IMR-90 (cell line): Measurements from ENCODE around the gene CLTCL1. TPM values are rescaled to one million over a fixed set of nuclear protein-coding genes. Genes with fewer than 3 reads are reported as not detected.

ENCODE experiments used
- ATAC-seq: fragments of 200-7000 bp; cut with Tn5 transposase; 2 replicates; pipeline ENCODE4 v1.9.1; 2020; ENCODE audit warnings: low read depth, mild to moderate bottlenecking, moderate library complexity
- BruUV-seq: library from RNA; stranded (reverse); fragments of 400-500 nt; replicated peaks from 2 replicates; lab custom pipeline; 2021; lab: Mats Ljungman, UMichigan
- CTCF ChIA-PET: fragments of 300-600 bp; formaldehyde crosslinking; extraction: SDS; loops from one replicate; lab custom pipeline; 2021; ENCODE audit warnings: antibody characterized with exemption; lab: Yijun Ruan, JAX
- POLR2A ChIA-PET: fragments of 300-600 bp; sonication (Branson Sonifier 250); formaldehyde crosslinking; loops from one replicate; lab custom pipeline; 2022; ENCODE audit warnings: antibody characterized with exemption; ENCODE audit not compliant: unreplicated experiment; lab: Charles Lee
- DNase-seq: peaks from one replicate; pipeline ENCODE4 v3.0.0; 2013
- H2AFZ ChIP-seq: replicated peaks from 2 replicates; pipeline ENCODE3; 2013; ENCODE audit warnings: low read length, mild to moderate bottlenecking; ENCODE audit not compliant: poor library complexity
- H2AK5ac ChIP-seq: 2 replicates; pipeline ENCODE4 v1.6.1; 2013; ENCODE audit warnings: low read depth, low read length, inconsistent platforms
- H2AK9ac ChIP-seq: replicated peaks from 2 replicates; pipeline ENCODE3; 2013; ENCODE audit warnings: mild to moderate bottlenecking, low read depth, low read length, moderate library complexity; ENCODE audit not compliant: poor library complexity
- H2BK120ac ChIP-seq: 2 replicates; pipeline ENCODE4 v1.6.1; 2013; ENCODE audit warnings: low read depth, low read length, inconsistent platforms
- H2BK15ac ChIP-seq: 3 replicates; pipeline ENCODE4 v1.6.1; 2013; ENCODE audit warnings: low read depth, low read length, inconsistent platforms
- H2BK20ac ChIP-seq: 2 replicates; pipeline ENCODE4 v1.6.1; 2013; ENCODE audit warnings: low read depth, mild to moderate bottlenecking, inconsistent platforms, low read length, moderate library complexity
- H2BK5ac ChIP-seq: 2 replicates; pipeline ENCODE4 v1.6.1; 2013; ENCODE audit warnings: mild to moderate bottlenecking, low read depth, low read length, inconsistent platforms; ENCODE audit not compliant: poor library complexity, severe bottlenecking
- H3K14ac ChIP-seq: replicated peaks from 2 replicates; pipeline ENCODE4 v1.6.1; 2013; ENCODE audit warnings: low read depth, low read length, inconsistent platforms
- H3K18ac ChIP-seq: 2 replicates; pipeline ENCODE4 v1.6.1; 2013; ENCODE audit warnings: low read depth, low read length, control low read depth
- H3K23ac ChIP-seq: 2 replicates; pipeline ENCODE4 v1.6.1; 2013; ENCODE audit warnings: low read depth, low read length, inconsistent platforms
- H3K27ac ChIP-seq: 2 replicates; pipeline ENCODE4 v1.5.1; 2013; ENCODE audit warnings: mild to moderate bottlenecking, control low read depth, low read length; ENCODE audit not compliant: insufficient read depth
- H3K27me3 ChIP-seq: 2 replicates; pipeline ENCODE4 v1.6.1; 2013; ENCODE audit warnings: low read length; ENCODE audit not compliant: control insufficient read depth, insufficient read depth
- H3K36me3 ChIP-seq: 2 replicates; pipeline ENCODE4 v1.6.1; 2013; ENCODE audit warnings: low read length, mixed read lengths; ENCODE audit not compliant: control insufficient read depth, insufficient read depth
- H3K4ac ChIP-seq: 2 replicates; pipeline ENCODE4 v1.6.1; 2013; ENCODE audit warnings: low read depth, low read length, inconsistent platforms
- H3K4me1 ChIP-seq: 2 replicates; pipeline ENCODE4 v1.6.1; 2013; ENCODE audit warnings: low read length, mixed read lengths; ENCODE audit not compliant: control insufficient read depth, insufficient read depth
- H3K4me2 ChIP-seq: 2 replicates; pipeline ENCODE4 v1.6.1; 2013; ENCODE audit warnings: low read depth, mild to moderate bottlenecking, control low read depth, low read length, moderate library complexity
- H3K4me3 ChIP-seq: 2 replicates; pipeline ENCODE4 v1.5.1; 2013; ENCODE audit warnings: low read depth, mild to moderate bottlenecking, control low read depth, low read length, moderate library complexity; ENCODE audit not compliant: insufficient read depth
- H3K56ac ChIP-seq: 2 replicates; pipeline ENCODE4 v1.6.1; 2013; ENCODE audit warnings: low read length, inconsistent platforms; ENCODE audit not compliant: insufficient read depth; ENCODE audit errors: extremely low read depth
- H3K79me1 ChIP-seq, 2 experiments: 2 replicates each; pipeline ENCODE4 v1.6.1; 2013; ENCODE audit warnings: low read length in 2 of 2, inconsistent platforms in 1 of 2, low read depth in 1 of 2
- H3K9ac ChIP-seq: 2 replicates; pipeline ENCODE4 v1.6.1; 2013; ENCODE audit warnings: low read depth, low read length, control low read depth
- H3K9me1 ChIP-seq: 2 replicates; pipeline ENCODE4 v1.6.1; 2013; ENCODE audit warnings: low read length, inconsistent platforms; ENCODE audit not compliant: insufficient read depth
- H3K9me3 ChIP-seq: 2 replicates; pipeline ENCODE4 v1.6.1; 2013; ENCODE audit warnings: low read length; ENCODE audit not compliant: control insufficient read depth, insufficient read depth
- H4K20me1 ChIP-seq: 2 replicates; pipeline ENCODE4 v1.6.1; 2013; ENCODE audit warnings: low read length, inconsistent platforms; ENCODE audit not compliant: insufficient read depth
- H4K5ac ChIP-seq: 2 replicates; pipeline ENCODE4 v1.6.1; 2013; ENCODE audit warnings: mild to moderate bottlenecking, low read depth, low read length, control low read depth
- H4K8ac ChIP-seq, 2 experiments: 2 replicates each; pipeline ENCODE4 v1.6.1; 2013; ENCODE audit warnings: low read depth in 2 of 2, low read length in 2 of 2, control low read depth in 1 of 2, inconsistent platforms in 1 of 2
- H4K91ac ChIP-seq: 2 replicates; pipeline ENCODE4 v1.6.1; 2013; ENCODE audit warnings: low read depth, low read length, inconsistent platforms; ENCODE audit not compliant: insufficient read depth
- CEBPB ChIP-seq: IDR thresholded peaks from 2 replicates; pipeline ENCODE4 v1.6.1; 2012; ENCODE audit warnings: low read depth, low read length, improper control_type of control experiment
- CHD1 ChIP-seq: IDR thresholded peaks from 2 replicates; pipeline ENCODE4 v1.6.1; 2012; ENCODE audit warnings: low read depth, low read length, improper control_type of control experiment
- CTCF ChIP-seq: conservative IDR thresholded peaks from 2 replicates; pipeline ENCODE4 v1.5.1; 2012; ENCODE audit warnings: mild to moderate bottlenecking, low read depth, low read length, improper control_type of control experiment
- MAFK ChIP-seq: IDR thresholded peaks from 2 replicates; pipeline ENCODE4 v1.6.1; 2012; ENCODE audit warnings: low read depth, low read length, improper control_type of control experiment
- MAZ ChIP-seq: IDR thresholded peaks from 2 replicates; pipeline ENCODE4 v1.6.1; 2012; ENCODE audit warnings: low read depth, mild to moderate bottlenecking, low read length, improper control_type of control experiment, moderate library complexity, borderline replicate concordance
- MXI1 ChIP-seq: IDR thresholded peaks from 2 replicates; pipeline ENCODE4 v1.6.1; 2012; ENCODE audit warnings: low read depth, mild to moderate bottlenecking, low read length, moderate library complexity, borderline replicate concordance
- NFE2L2 ChIP-seq: fragments of 150-350 bp; IDR thresholded peaks from 2 replicates; pipeline ENCODE4 v1.6.1; 2016; ENCODE audit warnings: low read depth, mild to moderate bottlenecking, low read length
- RCOR1 ChIP-seq: IDR thresholded peaks from 2 replicates; pipeline ENCODE4 v1.6.1; 2012; ENCODE audit warnings: mild to moderate bottlenecking, low read length, improper control_type of control experiment; ENCODE audit not compliant: insufficient replicate concordance
- USF2 ChIP-seq: fragments of 150-350 bp; IDR thresholded peaks from 2 replicates; pipeline ENCODE4 v1.6.1; 2017; ENCODE audit warnings: mild to moderate bottlenecking, antibody characterized with exemption, low read length, low read depth
- WGBS, 2 experiments: methylation state at CpG; one replicate each; pipeline versions ENCODE4 v1.1.5 to v1.1.7; 2013; ENCODE audit warnings: missing lambda C conversion rate in 2 of 2; ENCODE audit not compliant: insufficient read length in 1 of 2; ENCODE audit errors: extremely low coverage in 2 of 2; 5-methylcytosine and 5-hydroxymethylcytosine counted together
- dilution Hi-C: fragments of 300-500 bp; cut with HindIII; formaldehyde crosslinking; loops from one replicate; pipeline ENCODE4 v1.14.3; 2018; ENCODE audit warnings: low sequenced_read_pairs; ENCODE audit not compliant: unreplicated experiment
- in situ Hi-C: fragments of 300-500 bp; cut with MboI; formaldehyde crosslinking; loops from 3 replicates; pipeline ENCODE4 v1.14.3; 2019; ENCODE audit warnings: low sequenced_read_pairs, inconsistent platforms, mixed read lengths
- intact Hi-C: fragments of 100-400 bp; cut with micrococcal nuclease; formaldehyde crosslinking; loops from 2 replicates; pipeline ENCODE4 v1.10.0; 2022
- polyA plus RNA-seq, 3 experiments: library from polyadenylated mRNA; depleted of rRNA; stranded (reverse); fragments of >200 nt; gene quantifications; 2 replicates each; pipeline ENCODE4 v1.2.3, GENCODE V29; 2012; ENCODE audit warnings: low replicate concordance in 1 of 3
- total RNA-seq: library from RNA; depleted of rRNA; stranded (reverse); fragments of >200 nt; gene quantifications from 2 replicates; pipeline ENCODE4 v1.2.3, GENCODE V29; 2012

The CLTCL1 gene
- total and polyA plus RNA-seq, 2 of the 4 experiments (the other 2 are of a cell fraction): 6.2 to 8.1 TPM

GRCh38 chr22:19184276-19184997 lies 107.1 kb downstream of the CLTCL1 start (continued):
- no peak for TF ChIP-seq USF2

GRCh38 chr22:19183216-19183615 lies 108.3 kb downstream of the CLTCL1 start:
- Histone ChIP-seq H3K4ac (no peak overlapping the region), H4K8ac (no peak overlapping the region), H2BK5ac (no peak overlapping the region), H3K27ac (no peak overlapping the region), H3K27me3 (no peaks in the 10 kb centered on the region), H3K23ac (no peak overlapping the region), H4K91ac (no peak overlapping the region), H3K9me1 (peaks cover 6% of the 10 kb centered on the region; the same call in 1 of the 2 replicates), H2BK15ac (no peak overlapping the region), H3K4me1 (peaks cover 8% of the 10 kb centered on the region; the same call in 1 of the 2 replicates), H3K56ac (no peak overlapping the region), H2AFZ (no peak overlapping the region), H3K4me3 (no peak overlapping the region), H3K18ac (no peak overlapping the region), H3K9ac (no peak overlapping the region), H2BK120ac (no peak overlapping the region), H3K14ac (no peak overlapping the region), H3K79me1 (no peaks in the 10 kb centered on the region; a peak in 1 of 4 replicates), H4K20me1 (no peaks in the 10 kb centered on the region; the same call in 1 of the 2 replicates), H4K5ac (no peak overlapping the region), H3K9me3 (no peaks in the 10 kb centered on the region), H3K4me2 (no peak overlapping the region), H2BK20ac (no peak overlapping the region), H3K36me3 (no peaks in the 10 kb centered on the region; the same call in 1 of the 2 replicates), H2AK9ac (no peak overlapping the region), H2AK5ac (no peak overlapping the region)
- ATAC-seq: no peak
- in situ Hi-C loops (loop anchor here (10.0 kb wide), 1 partner anchor 172 kb away; no protein-coding TSS in a partner anchor), intact Hi-C loops (no loop called here), dilution Hi-C loops (no loop called here)
- CTCF ChIA-PET: no interaction called here
- WGBS, 2 experiments: 100% methylated on average over 2 of the region's 9 CpGs; no CpG with 5 or more reads in 1 of the 2 experiments
- DNase-seq: no peak
- BruUV-seq: no TSS peak
- TF ChIP-seq MAZ (no peak), USF2 (no peak), CTCF (no peak), CHD1 (no peak), NFE2L2 (no peak), RCOR1 (no peak), CEBPB (no peak), MXI1 (no peak), MAFK (no peak)
- POLR2A ChIA-PET: no interaction called here
